H1 (cell line): ENCODE measurements around the gene ANKRD11. TPM values are rescaled to one million over a fixed set of nuclear protein-coding genes. Genes with fewer than 3 reads are reported as not detected.

Experiments
- CTCF ChIA-PET: fragments of 300-600 bp; sonication (Branson Sonifier 250); formaldehyde crosslinking; loops from one replicate; lab custom pipeline; 2021; ENCODE audit not compliant: partially characterized antibody; lab: Charles Lee
- POLR2A ChIA-PET: fragments of 300-600 bp; sonication (Branson Sonifier 250); formaldehyde crosslinking; loops from one replicate; lab custom pipeline; 2021; ENCODE audit warnings: inconsistent platforms; ENCODE audit not compliant: partially characterized antibody; lab: Charles Lee
- DNase-seq, 2 experiments: peaks; one replicate each; pipeline versions ENCODE4 v3.0.0 to v3.0.0-alpha.2; 2010 to 2022; ENCODE audit warnings: low spot score in 2 of 2, low read depth in 1 of 2, mixed read lengths in 1 of 2
- FAIRE-seq: peaks from 2 replicates; lab custom pipeline; 2011; peaks lifted over from hg19 to GRCh38; lab: Jason Lieb, UNC
- H2AFZ ChIP-seq: 2 replicates; pipeline ENCODE4 v1.8.1; 2012; ENCODE audit warnings: low read length, inconsistent platforms
- H2AK5ac ChIP-seq: 2 replicates; pipeline ENCODE4 v1.6.1; 2013; ENCODE audit warnings: low read depth, low read length
- H2BK120ac ChIP-seq: replicated peaks from 2 replicates; pipeline ENCODE3; 2013; ENCODE audit warnings: low read depth, low read length, inconsistent platforms
- H2BK12ac ChIP-seq: 2 replicates; pipeline ENCODE4 v1.6.1; 2013; ENCODE audit warnings: low read depth, low read length
- H2BK15ac ChIP-seq: 2 replicates; pipeline ENCODE4 v1.6.1; 2013; ENCODE audit warnings: low read length
- H2BK20ac ChIP-seq: 2 replicates; pipeline ENCODE4 v1.6.1; 2013; ENCODE audit warnings: low read length
- H2BK5ac ChIP-seq: 2 replicates; pipeline ENCODE4 v1.6.1; 2013; ENCODE audit warnings: low read depth, low read length
- H3K14ac ChIP-seq: 2 replicates; pipeline ENCODE4 v1.6.1; 2013; ENCODE audit warnings: inconsistent platforms; ENCODE audit not compliant: insufficient read length
- H3K18ac ChIP-seq: 2 replicates; pipeline ENCODE4 v1.6.1; 2013; ENCODE audit warnings: low read length; ENCODE audit errors: extremely low read depth
- H3K23ac ChIP-seq: 2 replicates; pipeline ENCODE4 v1.6.1; 2013; ENCODE audit warnings: inconsistent platforms; ENCODE audit not compliant: insufficient read length
- H3K23me2 ChIP-seq: 2 replicates; pipeline ENCODE4 v1.6.1; 2013; ENCODE audit warnings: low read depth, low read length
- H3K27ac ChIP-seq: 2 replicates; pipeline ENCODE4 v1.6.1; 2011; ENCODE audit warnings: low read depth, low read length, inconsistent platforms
- H3K27me3 ChIP-seq, 4 experiments: replicated peaks in 1 of 4; 1 replicate in 1 of 4; 2 replicates in 3 of 4; pipeline versions ENCODE4 v1.6.1 to v1.8.1; 2011 to 2013; ENCODE audit warnings: low read length in 3 of 4, mild to moderate bottlenecking in 3 of 4, inconsistent platforms in 2 of 4, mixed read lengths in 2 of 4, moderate library complexity in 1 of 4; ENCODE audit not compliant: control insufficient read depth in 3 of 4, insufficient read depth in 3 of 4; ENCODE audit errors: extremely low read depth in 1 of 4
- H3K36me3 ChIP-seq, 4 experiments: 2 replicates each; pipeline versions ENCODE4 v1.6.1 to v1.8.1; 2011 to 2013; ENCODE audit warnings: mild to moderate bottlenecking in 4 of 4, low read length in 3 of 4, moderate library complexity in 2 of 4, control low read depth in 1 of 4, inconsistent platforms in 1 of 4; ENCODE audit not compliant: insufficient read depth in 4 of 4, control insufficient read depth in 2 of 4
- H3K4ac ChIP-seq: replicated peaks from 2 replicates; pipeline ENCODE3; 2013; ENCODE audit warnings: low read length, low read depth, mixed read lengths, inconsistent platforms; ENCODE audit not compliant: insufficient read length
- H3K4me1 ChIP-seq, 4 experiments: replicated peaks in 1 of 4; 1 replicate in 1 of 4; 2 replicates in 3 of 4; pipeline versions ENCODE4 v1.6.1 to v1.8.1; 2011 to 2013; ENCODE audit warnings: low read length in 3 of 4, inconsistent platforms in 2 of 4, mixed read lengths in 1 of 4; ENCODE audit not compliant: insufficient read depth in 4 of 4, control insufficient read depth in 3 of 4
- H3K4me2 ChIP-seq, 2 experiments: 2 replicates each; pipeline versions ENCODE4 v1.6.1 to v1.8.1; 2011 to 2013; ENCODE audit warnings: low read depth in 2 of 2, low read length in 2 of 2, control low read depth in 1 of 2, inconsistent platforms in 1 of 2, mild to moderate bottlenecking in 1 of 2; ENCODE audit not compliant: insufficient read depth in 1 of 2
- H3K4me3 ChIP-seq, 4 experiments: fragments of 200-600, 300-600 bp in 1 of 4; sonication (generic), shearing (Covaris generic), sonication (Bioruptor Twin) in 1 of 4; 2 replicates each; pipeline versions ENCODE4 v1.5.1 to v1.8.1; 2011 to 2016; ENCODE audit warnings: low read length in 4 of 4, low read depth in 3 of 4, control low read depth in 2 of 4, inconsistent platforms in 2 of 4, mild to moderate bottlenecking in 2 of 4, mixed read lengths in 1 of 4, moderate library complexity in 1 of 4; ENCODE audit not compliant: insufficient read depth in 2 of 4; ENCODE audit errors: extremely low read depth in 1 of 4
- H3K56ac ChIP-seq: replicated peaks from 2 replicates; pipeline ENCODE3; 2013; ENCODE audit warnings: low read depth, mild to moderate bottlenecking, mixed read lengths, low read length, inconsistent platforms; ENCODE audit not compliant: insufficient read length
- H3K79me1 ChIP-seq: 2 replicates; pipeline ENCODE4 v1.6.1; 2013; ENCODE audit warnings: low read depth, low read length, control low read depth
- H3K79me2 ChIP-seq, 2 experiments: 2 replicates each; pipeline versions ENCODE4 v1.6.1 to v1.8.1; 2012 to 2013; ENCODE audit warnings: low read length in 2 of 2, mild to moderate bottlenecking in 2 of 2, inconsistent platforms in 1 of 2; ENCODE audit not compliant: insufficient read depth in 2 of 2, control insufficient read depth in 1 of 2
- H3K9ac ChIP-seq, 4 experiments: replicated peaks in 1 of 4; 1 replicate in 1 of 4; 2 replicates in 3 of 4; pipeline versions ENCODE4 v1.6.1 to v1.8.1; 2011 to 2013; ENCODE audit warnings: low read depth in 3 of 4, low read length in 3 of 4, control low read depth in 2 of 4, mild to moderate bottlenecking in 2 of 4, moderate library complexity in 2 of 4, inconsistent platforms in 1 of 4; ENCODE audit errors: extremely low read depth in 1 of 4
- H3K9me3 ChIP-seq, 2 experiments: 2 replicates each; pipeline versions ENCODE4 v1.6.1 to v1.8.1; 2012 to 2013; ENCODE audit warnings: mild to moderate bottlenecking in 2 of 2, moderate library complexity in 2 of 2, control low read depth in 1 of 2, inconsistent platforms in 1 of 2, low read depth in 1 of 2, low read length in 1 of 2, mixed read lengths in 1 of 2; ENCODE audit not compliant: insufficient read depth in 2 of 2
- H4K20me1 ChIP-seq, 2 experiments: replicated peaks in 1 of 2; 2 replicates each; pipeline versions ENCODE3 to v1.8.1; 2011 to 2013; ENCODE audit warnings: inconsistent platforms in 2 of 2, low read length in 2 of 2, mild to moderate bottlenecking in 1 of 2; ENCODE audit not compliant: insufficient read depth in 2 of 2, control insufficient read depth in 1 of 2
- H4K5ac ChIP-seq: 2 replicates; pipeline ENCODE4 v1.6.1; 2013; ENCODE audit warnings: low read length, low read depth, mixed read lengths, inconsistent platforms; ENCODE audit not compliant: insufficient read length
- H4K8ac ChIP-seq: 2 replicates; pipeline ENCODE4 v1.8.0; 2013; ENCODE audit warnings: mild to moderate bottlenecking, moderate library complexity, low read length, inconsistent platforms; ENCODE audit not compliant: insufficient read depth; ENCODE audit errors: extremely low read depth
- H4K91ac ChIP-seq: replicated peaks from 2 replicates; pipeline ENCODE3; 2013; ENCODE audit warnings: low read length, mixed read lengths, inconsistent platforms; ENCODE audit not compliant: insufficient read length
- ATF2 ChIP-seq: IDR thresholded peaks from 2 replicates; pipeline ENCODE4 v1.6.1; 2012; ENCODE audit warnings: low read length, inconsistent platforms
- BACH1 ChIP-seq: IDR thresholded peaks from 2 replicates; pipeline ENCODE4 v1.6.1; 2012; ENCODE audit warnings: low read length, improper control_type of control experiment
- CBX8 ChIP-seq: fragments of 300-800, 300-1000 bp; sonication (generic); IDR thresholded peaks from 2 replicates; pipeline ENCODE4 v1.7.1; 2016; ENCODE audit warnings: low read depth, low read length, borderline replicate concordance
- EGR1 ChIP-seq: IDR thresholded peaks from 2 replicates; pipeline ENCODE4 v1.6.1; 2011; ENCODE audit warnings: low read depth, low read length, borderline replicate concordance
- KDM1A ChIP-seq: fragments of 200-600, 300-600 bp; sonication (generic); IDR thresholded peaks from 2 replicates; pipeline ENCODE4 v1.7.1; 2016; ENCODE audit warnings: mild to moderate bottlenecking, low read length, borderline replicate concordance
- POLR2A ChIP-seq, 2 experiments: IDR thresholded peaks; 1 replicate in 1 of 2; 2 replicates in 1 of 2; pipeline ENCODE4 v1.6.1; 2011; ENCODE audit warnings: low read depth in 2 of 2, low read length in 2 of 2, mild to moderate bottlenecking in 2 of 2; ENCODE audit errors: control extremely low read depth in 1 of 2
- RBBP5 ChIP-seq: IDR thresholded peaks from 2 replicates; pipeline ENCODE4 v1.7.1; 2012; ENCODE audit warnings: low read depth, mild to moderate bottlenecking, inconsistent platforms, low read length, moderate library complexity, borderline replicate concordance
- SIX5 ChIP-seq: IDR thresholded peaks from 2 replicates; pipeline ENCODE4 v1.6.1; 2011; ENCODE audit warnings: mild to moderate bottlenecking, low read depth, low read length
- SP4 ChIP-seq: IDR thresholded peaks from 2 replicates; pipeline ENCODE4 v1.6.1; 2012; ENCODE audit warnings: low read length, inconsistent platforms
- TCF12 ChIP-seq: IDR thresholded peaks from 2 replicates; pipeline ENCODE4 v1.6.1; 2011; ENCODE audit warnings: low read depth, mild to moderate bottlenecking, low read length
- WGBS, 2 experiments: shearing (Covaris generic) in 1 of 2; methylation state at CpG; one replicate each; pipeline versions ENCODE4 v1.1.6 to v1.1.7; 2013 to 2015; ENCODE audit warnings: low lambda C conversion rate in 2 of 2, mixed read lengths in 2 of 2, inconsistent platforms in 1 of 2, low coverage in 1 of 2, missing lambda C conversion rate in 1 of 2; ENCODE audit not compliant: insufficient replicate concordance in 2 of 2, insufficient coverage in 1 of 2, insufficient read length in 1 of 2; ENCODE audit errors: extremely low coverage in 1 of 2, missing lambda C conversion rate in 1 of 2; 5-methylcytosine and 5-hydroxymethylcytosine counted together
- polyA plus RNA-seq, 7 experiments: library from polyadenylated mRNA; depleted of rRNA in 3 of 7; stranded (reverse) in 5 of 7; unstranded in 2 of 7; fragments of >200 nt in 5 of 7; fragments of 200-250 nt in 2 of 7; gene quantifications; 1 replicate in 5 of 7; 2 replicates in 1 of 7; 4 replicates in 1 of 7; pipeline versions ENCODE4 v1.2.1 to v1.2.3, GENCODE V29; 2011 to 2013; ENCODE audit warnings: missing spikeins in 2 of 7, mixed read lengths in 2 of 7
- total RNA-seq: library from RNA; stranded (reverse); fragmentation: NEBNext Ultra II Directional; extraction: Animal tissue kit (Norgen Biotek cat#: 25700); gene quantifications from 2 replicates; pipeline ENCODE4 v1.2.1, GENCODE V29; 2021
- TF ChIP-seq, protein P1 (sequence below): IDR thresholded peaks from 2 replicates; pipeline ENCODE4 v1.6.1; 2011; ENCODE audit warnings: low read depth, mild to moderate bottlenecking, low read length; ENCODE audit not compliant: insufficient read depth

Gene ANKRD11
- total and polyA plus RNA-seq, 2 of the 8 experiments (the other 6 are each of a cell fraction or from before 2014, with no cell fraction given), result 46.5 to 142 TPM

DNA sequence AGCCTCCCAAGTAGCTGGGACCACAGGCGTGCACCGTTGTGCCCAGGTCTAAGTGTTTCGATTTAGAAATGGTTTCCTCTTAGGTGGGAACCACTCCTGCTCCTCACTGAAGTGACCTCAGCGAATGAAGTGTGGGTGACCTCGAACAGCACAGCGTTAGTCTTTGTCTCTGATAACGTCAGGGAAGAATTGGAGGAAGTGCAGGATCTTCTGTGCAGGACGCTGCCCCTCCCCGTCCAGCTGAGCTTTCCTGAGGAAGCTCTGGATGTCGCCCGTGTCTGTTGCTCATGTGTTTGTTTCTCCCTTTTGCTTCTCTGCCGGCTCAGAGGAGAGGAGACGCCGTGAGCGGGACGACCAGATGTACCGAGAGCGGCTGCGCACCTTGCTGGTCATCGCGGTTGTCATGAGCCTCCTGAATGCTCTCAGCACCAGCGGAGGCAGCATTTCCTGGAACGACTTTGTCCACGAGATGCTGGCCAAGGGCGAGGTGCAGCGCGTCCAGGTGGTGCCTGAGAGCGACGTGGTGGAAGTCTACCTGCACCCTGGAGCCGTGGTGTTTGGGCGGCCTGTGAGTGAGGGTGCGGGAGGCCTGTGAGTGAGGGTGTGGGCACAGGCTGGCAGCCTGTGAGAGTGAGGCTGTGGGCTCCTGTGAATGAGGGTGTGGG, 33.5 kb upstream of the ANKRD11 start:
- Histone ChIP-seq H2BK120ac (no peak overlapping the region), H2BK20ac (no peak overlapping the region), H3K79me1 (peaks cover 10% of the 10 kb centered on the region), H3K18ac (no peak overlapping the region), H4K5ac (no peak overlapping the region), H3K27me3 (no peaks in the 10 kb centered on the region), H3K4me3 (no peak overlapping the region), H3K14ac (no peak overlapping the region), H3K27ac (peak overlapping the region; percentile 7; the same call in 1 of the 2 replicates), H2BK5ac (peak overlapping the region; percentile 35; the same call in 1 of the 2 replicates), H3K79me2 (peaks cover 0 to 33% of the 10 kb centered on the region in 2 experiments; a peak in 2 of 4 replicates), H4K8ac (no peak overlapping the region), H3K23ac (no peak overlapping the region), H3K23me2 (no peaks in the 10 kb centered on the region), H2BK15ac (no peak overlapping the region), H3K9me3 (no peaks in the 10 kb centered on the region), H3K36me3 (peaks cover 16 to 58% (median 39%) of the 10 kb centered on the region in 4 experiments), H3K56ac (no peak overlapping the region), H2AK5ac (no peak overlapping the region; the same call in 1 of the 2 replicates), H3K9ac (no peak overlapping the region), H3K4me2 (no peak overlapping the region), H3K4ac (no peak overlapping the region), H3K4me1 (no peaks in the 10 kb centered on the region; a peak in 1 of 7 replicates), H2AFZ (no peak overlapping the region), H4K91ac (no peak overlapping the region), H4K20me1 (peaks cover 7 to 12% of the 10 kb centered on the region in 2 experiments), H2BK12ac (no peak overlapping the region)
- FAIRE-seq (no peak), DNase-seq (no peak)
- WGBS, 2 experiments, result 93% methylated on average over 32 of the region's 32 CpGs; no CpG with 5 or more reads in 1 of the 2 experiments
- CTCF ChIA-PET, result interaction anchor here (0.9 kb wide), 1 partner anchor 28 kb away, joined by 3 read pairs; no protein-coding TSS in a partner anchor
- POLR2A ChIA-PET, result no interaction called here
- TF ChIP-seq TCF12 (no peak), EGR1 (no peak), BACH1 (no peak), CBX8 (no peak), SP4 (no peak), ATF2 (no peak), KDM1A (no peak), SIX5 (no peak), POLR2A (IDR thresholded peaks at IDR 0.05; ENCODE audit: control extremely low read depth in 1 of 2, low read depth in 2 of 2, low read length in 2 of 2) (no peak), RBBP5 (no peak)
- TF ChIP-seq, protein P1, sequence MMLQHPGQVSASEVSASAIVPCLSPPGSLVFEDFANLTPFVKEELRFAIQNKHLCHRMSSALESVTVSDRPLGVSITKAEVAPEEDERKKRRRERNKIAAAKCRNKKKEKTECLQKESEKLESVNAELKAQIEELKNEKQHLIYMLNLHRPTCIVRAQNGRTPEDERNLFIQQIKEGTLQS, result no peak
